Measurements from ENCODE around the gene TTC23. TPM values are rescaled to one million over a fixed set of nuclear protein-coding genes. Genes with fewer than 3 reads are reported as not detected.

The TTC23 gene
- total RNA-seq, 8 experiments from 2014 or later = 9.5 to 46.0 (median 20.8) TPM

DNA sequence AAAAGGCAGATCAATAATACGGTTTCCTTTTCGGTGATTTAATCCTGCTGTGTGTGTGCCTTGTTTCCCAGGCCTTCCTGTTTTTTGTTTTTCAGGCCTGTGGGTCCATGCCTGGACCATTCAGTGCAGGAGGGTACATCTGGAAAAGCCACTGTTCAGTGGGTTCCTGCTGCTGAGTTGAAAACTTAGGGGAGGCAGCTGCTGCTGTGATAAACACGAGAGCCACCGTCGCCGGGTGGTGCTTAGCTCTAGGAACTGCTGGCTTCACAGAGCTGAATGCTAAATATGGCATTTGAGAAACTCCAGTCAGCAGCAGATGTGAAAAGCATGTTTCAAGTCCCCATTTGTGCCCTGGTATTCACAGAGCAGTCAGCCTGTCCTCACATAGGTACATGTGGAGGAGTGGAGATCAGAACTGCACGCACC is 100.5 kb downstream of the TTC23 start:
- Histone ChIP-seq H3K4me3 (no peak overlapping the region), H3K4me1 (replicated peaks in 1 of 2) (peaks cover 5 to 8% of the 10 kb centered on the region in 2 donors), H3K27ac (no peak overlapping the region)
- in situ Hi-C loops (cut with MboI; ENCODE audit: low pct_unique_long_range_greater_than_20kb in 2 of 9, low sequenced_read_pairs in 9 of 9, unreplicated experiment in 9 of 9) = no loop called here
- ATAC-seq (replicated peaks in 6 of 8) = peak in 2 of 8 experiments; percentile 33 to 40
- WGBS, 10 experiments = 60 to 100% (median 80%) methylated on average over 1 to 6 of the region's 7 CpGs; no CpG with 5 or more reads in 4 of the 10 experiments

DNA sequence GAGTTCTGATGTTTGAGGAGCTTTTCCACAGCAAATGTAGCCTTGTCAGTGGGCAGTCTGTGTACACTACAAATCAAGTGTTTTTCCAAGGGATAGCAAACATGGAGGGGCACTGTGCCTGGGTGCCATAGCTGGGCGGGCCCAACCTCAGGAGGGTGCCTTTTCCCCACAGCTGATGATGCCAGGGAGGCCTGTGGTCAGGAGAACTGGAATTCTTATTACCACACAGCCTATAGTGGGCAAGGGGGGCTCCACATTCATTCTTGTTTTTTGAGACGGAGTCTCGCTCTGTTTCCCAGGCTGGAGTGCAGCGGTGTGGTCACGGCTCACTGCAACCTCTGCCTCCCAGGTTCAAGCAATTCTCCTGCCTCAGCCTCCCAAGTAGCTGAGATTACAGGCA is 102.7 kb downstream of the TTC23 start:
- WGBS, 10 experiments = 94 to 100% (median 100%) methylated on average over 1 to 3 of the region's 5 CpGs; no CpG with 5 or more reads in 7 of the 10 experiments
- ATAC-seq (replicated peaks in 6 of 8) = no peak
- Histone ChIP-seq H3K27ac (no peak overlapping the region), H3K4me3 (no peak overlapping the region), H3K4me1 (replicated peaks in 1 of 2) (peaks cover 22 to 25% of the 10 kb centered on the region in 2 donors)
- in situ Hi-C loops (cut with MboI; ENCODE audit: low pct_unique_long_range_greater_than_20kb in 2 of 9, low sequenced_read_pairs in 9 of 9, unreplicated experiment in 9 of 9) = no loop called here

DNA sequence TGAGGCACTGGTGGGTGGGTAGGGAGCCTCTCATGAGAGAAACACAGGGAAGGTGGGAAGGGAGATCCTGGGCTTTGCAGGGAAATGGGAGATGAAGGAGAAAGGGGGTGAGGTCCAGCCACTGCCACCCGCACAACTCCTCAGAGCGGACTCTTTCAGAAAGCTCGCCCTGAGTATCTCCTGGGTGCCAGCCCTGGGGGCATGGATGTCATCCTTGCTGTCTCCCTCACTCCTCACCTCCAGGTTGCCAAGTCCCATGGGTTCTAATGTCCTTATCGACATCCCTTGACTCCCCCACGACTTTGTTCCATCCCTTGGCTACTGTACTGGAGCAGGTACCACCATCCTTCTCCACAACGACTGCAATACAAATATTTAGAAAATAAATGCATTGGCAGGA is 103.6 kb downstream of the TTC23 start:
- H3K27ac ChIP-seq = no peak overlapping the region
- 88 to 100% (median 92%) methylated on average over 1 to 5 of the region's 6 CpGs; no CpG with 5 or more reads in 6 of the 10 experiments for WGBS, 10 experiments
- ATAC-seq (replicated peaks in 6 of 8) = no peak
- H3K4me1 ChIP-seq (replicated peaks in 1 of 2) = peaks cover 22 to 25% of the 10 kb centered on the region in 2 donors
- in situ Hi-C loops (cut with MboI; ENCODE audit: low pct_unique_long_range_greater_than_20kb in 2 of 9, low sequenced_read_pairs in 9 of 9, unreplicated experiment in 9 of 9) = no loop called here
- no peak overlapping the region for H3K4me3 ChIP-seq

DNA sequence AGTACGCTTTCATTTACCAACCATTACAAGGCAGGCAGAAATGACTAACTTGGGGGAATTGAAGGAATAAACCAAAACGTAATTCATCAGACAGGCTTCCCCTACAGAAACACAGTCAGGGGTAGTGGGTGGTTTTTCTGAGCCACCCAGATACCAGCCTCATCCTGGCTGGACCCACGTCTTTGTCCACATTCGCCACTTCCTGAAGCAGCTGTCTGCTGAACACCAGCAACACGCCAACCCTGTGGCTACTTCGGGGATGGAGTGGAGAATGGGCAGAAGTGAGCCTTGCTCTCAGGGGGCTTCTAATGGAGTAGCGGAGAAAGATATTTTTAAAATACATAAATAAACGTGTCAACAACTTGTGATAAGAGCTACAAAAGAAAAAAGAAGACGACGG is 104.4 kb downstream of the TTC23 start:
- Histone ChIP-seq H3K27ac (no peak overlapping the region), H3K4me3 (no peak overlapping the region), H3K4me1 (replicated peaks in 1 of 2) (peaks cover 22 to 25% of the 10 kb centered on the region in 2 donors)
- in situ Hi-C loops (cut with MboI; ENCODE audit: low pct_unique_long_range_greater_than_20kb in 2 of 9, low sequenced_read_pairs in 9 of 9, unreplicated experiment in 9 of 9) = no loop called here
- 76 to 100% (median 93%) methylated on average over 2 to 10 of the region's 10 CpGs; no CpG with 5 or more reads in 2 of the 10 experiments for WGBS, 10 experiments
- ATAC-seq (replicated peaks in 6 of 8) = no peak

DNA sequence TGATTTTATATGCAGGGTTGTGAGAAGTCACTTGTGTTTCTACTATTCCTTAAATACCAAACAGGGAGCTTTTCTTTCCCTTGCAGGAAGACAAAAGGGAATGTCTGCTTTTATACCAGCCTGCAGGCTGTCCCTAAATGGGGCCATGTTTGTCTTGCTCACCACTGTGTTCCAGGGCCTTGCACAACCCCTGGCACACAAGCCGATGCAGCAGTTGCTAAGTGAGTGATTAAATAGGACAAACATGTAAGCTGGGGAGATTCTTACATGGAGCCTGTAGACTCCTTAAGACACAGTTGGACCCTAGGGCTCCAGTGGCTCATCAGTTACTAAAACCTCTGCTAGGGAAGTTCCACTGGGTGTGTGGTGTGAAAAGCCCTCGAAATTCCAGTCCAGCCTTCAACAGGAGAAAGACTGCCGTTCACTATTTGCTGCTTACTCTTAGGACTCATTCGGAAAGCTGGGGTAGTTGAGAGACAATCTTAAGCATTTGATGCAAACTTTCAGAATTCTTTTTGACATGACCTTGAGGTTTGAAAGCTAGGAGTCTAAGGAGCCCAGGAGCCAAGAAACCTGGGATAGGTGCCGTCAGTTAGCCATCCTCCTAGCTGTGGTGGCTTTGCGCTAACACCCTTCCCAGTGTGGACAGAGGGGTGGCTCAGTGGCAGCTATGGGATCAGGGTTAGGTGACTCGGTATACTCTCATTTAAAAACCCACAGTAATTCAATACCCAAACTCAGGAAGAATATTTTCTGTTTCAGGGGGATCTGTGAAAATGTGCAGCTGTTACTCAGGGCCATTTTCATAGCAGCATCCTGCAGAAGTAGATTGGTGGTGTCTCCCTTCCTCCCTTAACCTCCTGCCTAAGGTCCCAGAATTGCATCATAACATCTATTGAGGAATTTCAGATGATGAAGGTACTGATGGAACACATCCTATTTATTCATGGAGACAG is 105.4 kb downstream of the TTC23 start:
- in situ Hi-C loops (cut with MboI; ENCODE audit: low pct_unique_long_range_greater_than_20kb in 2 of 9, low sequenced_read_pairs in 9 of 9, unreplicated experiment in 9 of 9) = no loop called here
- Histone ChIP-seq H3K4me3 (no peak overlapping the region), H3K4me1 (replicated peaks in 1 of 2) (peaks cover 22 to 25% of the 10 kb centered on the region in 2 donors), H3K27ac (no peak overlapping the region)
- 40 to 100% (median 84%) methylated on average over 1 to 5 of the region's 7 CpGs; no CpG with 5 or more reads in 2 of the 10 experiments for WGBS, 10 experiments
- peak in 7 of 8 experiments; percentile 34 to 95 (median 58) for ATAC-seq (replicated peaks in 6 of 8)

DNA sequence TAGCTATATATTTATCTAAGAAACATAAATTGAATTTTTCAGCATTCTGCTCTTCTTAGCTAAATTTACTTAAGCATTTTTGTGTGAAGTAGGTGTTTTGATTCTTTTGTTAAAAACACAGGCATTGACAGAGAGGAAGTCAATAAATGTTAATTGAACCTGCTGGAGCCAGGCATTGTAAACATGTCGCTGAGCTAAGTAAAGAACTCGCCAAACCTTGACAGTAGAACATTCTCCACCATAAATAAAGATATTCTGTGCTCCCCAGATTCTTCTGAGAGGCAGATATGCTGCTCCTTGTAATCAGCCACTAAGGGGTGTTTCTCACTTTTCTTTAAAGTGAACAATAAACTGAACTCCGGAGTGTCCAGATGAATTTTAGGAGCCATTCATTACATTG is 106.1 kb downstream of the TTC23 start:
- 5 to 100% (median 14%) methylated on average over 1 to 3 of the region's 3 CpGs; no CpG with 5 or more reads in 1 of the 10 experiments for whole genome bisulfite sequencing, 10 experiments
- Histone ChIP-seq H3K4me3 (no peak overlapping the region), H3K4me1 (replicated peaks in 1 of 2) (peaks cover 22 to 25% of the 10 kb centered on the region in 2 donors), H3K27ac (no peak overlapping the region)
- in situ Hi-C loops (cut with MboI; ENCODE audit: low pct_unique_long_range_greater_than_20kb in 2 of 9, low sequenced_read_pairs in 9 of 9, unreplicated experiment in 9 of 9) = no loop called here
- peak in 5 of 8 experiments; percentile 24 to 69 (median 53) for ATAC-seq (replicated peaks in 6 of 8)

DNA sequence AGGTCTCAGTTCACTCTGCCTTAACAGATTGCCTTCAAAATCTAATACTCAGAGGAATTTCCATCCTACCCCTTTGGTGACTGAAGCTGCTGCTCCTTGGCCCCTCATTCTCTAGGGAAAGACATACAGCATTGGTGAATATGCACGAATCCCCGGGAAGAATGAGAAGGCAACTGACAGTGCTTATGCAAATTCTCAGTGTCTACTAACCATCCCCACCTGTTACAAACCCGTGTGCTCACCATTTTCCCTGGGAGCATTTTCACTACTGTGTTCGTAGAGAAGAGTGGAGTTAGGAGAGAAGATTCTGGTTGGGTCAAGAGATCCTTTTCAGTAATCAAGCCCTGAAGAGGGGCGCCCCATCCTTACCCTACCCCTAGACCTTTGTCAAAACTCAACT is 106.8 kb downstream of the TTC23 start:
- peak in 6 of 8 experiments; percentile 42 to 60 (median 52) for ATAC-seq (replicated peaks in 6 of 8)
- WGBS, 10 experiments = 21 to 100% (median 50%) methylated on average over 2 to 5 of the region's 5 CpGs; no CpG with 5 or more reads in 1 of the 10 experiments
- H3K4me3 ChIP-seq = no peak overlapping the region
- peaks cover 22 to 25% of the 10 kb centered on the region in 2 donors for H3K4me1 ChIP-seq (replicated peaks in 1 of 2)
- no peak overlapping the region for H3K27ac ChIP-seq
- in situ Hi-C loops (cut with MboI; ENCODE audit: low pct_unique_long_range_greater_than_20kb in 2 of 9, low sequenced_read_pairs in 9 of 9, unreplicated experiment in 9 of 9) = no loop called here

DNA sequence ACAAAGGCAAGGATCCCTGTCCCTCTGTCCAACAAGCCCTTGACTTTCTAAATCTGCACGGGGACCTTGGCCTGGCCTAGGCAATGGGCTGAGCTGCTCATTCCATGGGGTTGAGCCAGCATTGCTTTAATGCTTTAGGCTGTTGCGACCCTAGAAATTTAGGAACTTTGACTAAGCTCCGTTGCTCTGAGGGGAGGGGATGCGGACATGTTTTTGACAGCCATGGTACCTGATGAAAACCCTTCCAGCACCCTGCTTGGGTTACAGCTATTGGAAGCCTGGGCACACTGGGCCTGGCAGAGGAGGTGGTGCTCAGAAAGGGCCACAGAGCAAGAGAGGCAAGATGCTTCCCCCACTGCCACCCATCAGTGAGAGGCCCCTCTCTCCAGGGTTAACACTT is 107.4 kb downstream of the TTC23 start:
- Histone ChIP-seq H3K27ac (no peak overlapping the region), H3K4me3 (no peak overlapping the region), H3K4me1 (replicated peaks in 1 of 2) (peaks cover 22 to 25% of the 10 kb centered on the region in 2 donors)
- ATAC-seq (replicated peaks in 6 of 8) = peak in 1 of 8 experiments; percentile 5
- in situ Hi-C loops (cut with MboI; ENCODE audit: low pct_unique_long_range_greater_than_20kb in 2 of 9, low sequenced_read_pairs in 9 of 9, unreplicated experiment in 9 of 9) = no loop called here
- 20 to 100% (median 83%) methylated on average over 1 to 4 of the region's 4 CpGs; no CpG with 5 or more reads in 3 of the 10 experiments for WGBS, 10 experiments

DNA sequence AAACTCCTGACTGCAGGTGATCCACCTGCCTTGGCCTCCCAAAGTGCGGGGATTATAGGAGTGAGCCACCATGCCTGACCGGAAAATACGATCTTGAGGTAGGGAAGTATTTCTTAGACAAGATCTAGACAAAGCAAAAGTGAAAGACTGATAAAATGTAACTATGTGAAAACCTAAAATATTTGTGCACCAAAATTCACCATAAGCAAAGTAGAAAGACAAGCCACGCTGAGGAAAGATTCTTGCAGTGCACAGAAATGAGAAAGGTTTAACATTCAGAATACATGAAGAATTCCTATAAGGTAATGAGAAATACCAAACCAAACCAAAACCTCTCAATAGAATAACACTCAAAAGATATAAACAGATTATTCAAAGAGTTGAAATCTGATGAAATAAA is 108.8 kb downstream of the TTC23 start:
- no peak overlapping the region for H3K27ac ChIP-seq
- WGBS, 10 experiments = 89 to 100% (median 100%) methylated on average over 1 to 4 of the region's 4 CpGs
- in situ Hi-C loops (cut with MboI; ENCODE audit: low pct_unique_long_range_greater_than_20kb in 2 of 9, low sequenced_read_pairs in 9 of 9, unreplicated experiment in 9 of 9) = no loop called here

DNA sequence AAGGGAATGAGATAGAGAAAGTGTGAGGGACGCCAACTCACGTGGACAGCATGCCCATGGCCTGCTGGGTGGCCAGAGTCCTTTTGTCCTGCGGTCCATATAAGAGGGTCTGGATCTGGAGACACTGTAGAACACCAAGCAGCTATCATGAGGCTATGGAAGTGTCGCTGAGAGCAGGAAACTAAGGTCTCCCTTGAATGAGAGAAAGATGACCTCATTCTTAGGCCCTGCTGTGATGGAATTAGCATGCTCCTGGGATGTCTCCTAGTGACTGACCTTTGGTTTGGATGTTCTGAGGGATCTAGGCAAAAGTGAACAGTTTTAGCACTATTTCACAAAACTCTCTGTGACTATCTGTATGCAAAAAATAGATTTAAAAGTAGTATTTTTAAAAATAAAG is 110.1 kb downstream of the TTC23 start:
- 60 to 100% (median 89%) methylated on average over 1 to 4 of the region's 4 CpGs; no CpG with 5 or more reads in 3 of the 10 experiments for WGBS, 10 experiments
- peak in 1 of 8 experiments; percentile 12 for ATAC-seq (replicated peaks in 6 of 8)
- no peak overlapping the region for H3K4me3 ChIP-seq
- in situ Hi-C loops (cut with MboI; ENCODE audit: low pct_unique_long_range_greater_than_20kb in 2 of 9, low sequenced_read_pairs in 9 of 9, unreplicated experiment in 9 of 9) = no loop called here
- no peak overlapping the region for H3K27ac ChIP-seq
- H3K4me1 ChIP-seq (replicated peaks in 1 of 2) = peaks cover 21 to 25% of the 10 kb centered on the region in 2 donors

More for the DNA sequence above, 108.8 kb downstream of the TTC23 start:
- Histone ChIP-seq H3K4me3 (no peak overlapping the region), H3K4me1 (replicated peaks in 1 of 2) (peaks cover 22 to 25% of the 10 kb centered on the region in 2 donors)
- ATAC-seq (replicated peaks in 6 of 8) = no peak

DNA sequence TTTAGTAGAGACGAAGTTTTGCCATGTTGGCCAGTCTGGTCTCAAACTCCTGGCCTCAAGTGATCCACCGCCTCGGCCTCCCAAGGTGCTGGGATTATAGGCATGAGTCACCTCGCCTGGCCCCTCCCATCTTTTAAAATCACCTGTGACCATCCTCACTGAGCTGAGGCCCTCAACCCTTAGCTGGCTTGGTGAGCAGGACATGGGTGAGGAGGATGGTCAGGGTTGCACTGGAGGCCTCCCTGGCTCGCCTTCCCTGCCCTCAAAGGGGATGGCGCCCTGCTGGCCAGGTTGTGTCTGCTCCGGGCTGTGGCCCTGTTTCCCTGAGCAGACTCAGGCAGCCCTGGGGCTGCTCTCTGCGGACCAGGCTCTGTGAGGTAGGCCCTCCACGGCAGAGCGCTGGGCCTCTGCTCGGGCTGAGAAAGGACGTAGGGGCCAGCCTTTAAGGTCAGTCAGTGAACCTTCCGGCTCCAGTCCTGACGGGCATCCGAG is 110.8 kb downstream of the TTC23 start:
- WGBS, 10 experiments = 60 to 100% (median 93%) methylated on average over 1 to 9 of the region's 15 CpGs; no CpG with 5 or more reads in 3 of the 10 experiments
- H3K4me3 ChIP-seq = no peak overlapping the region
- peaks cover 14 to 18% of the 10 kb centered on the region in 2 donors for H3K4me1 ChIP-seq (replicated peaks in 1 of 2)
- no peak overlapping the region for H3K27ac ChIP-seq
- ATAC-seq (replicated peaks in 6 of 8) = no peak
- in situ Hi-C loops (cut with MboI; ENCODE audit: low pct_unique_long_range_greater_than_20kb in 2 of 9, low sequenced_read_pairs in 9 of 9, unreplicated experiment in 9 of 9) = no loop called here

DNA sequence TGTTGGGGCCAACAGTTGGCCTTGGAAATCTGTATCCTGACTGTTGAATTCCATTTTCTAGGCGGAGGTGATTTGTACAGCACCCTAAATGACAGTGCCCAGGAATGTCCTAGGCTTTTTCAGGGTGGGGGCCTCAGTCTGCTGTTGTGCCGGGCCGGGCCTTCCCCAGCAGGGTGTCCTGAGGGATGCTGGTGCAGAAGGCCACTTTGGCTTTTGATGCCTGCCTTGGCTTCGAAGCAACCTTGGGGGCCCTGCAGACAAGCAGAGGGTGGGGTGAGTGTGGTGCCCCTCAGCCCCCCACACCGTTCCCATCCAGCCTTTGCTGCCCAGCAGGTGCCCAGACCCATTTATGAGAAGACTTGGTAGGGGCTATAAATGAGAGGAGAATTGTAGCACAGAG is 111.5 kb downstream of the TTC23 start:
- H3K4me1 ChIP-seq (replicated peaks in 1 of 2) = peaks cover 7 to 13% of the 10 kb centered on the region in 2 donors
- 0 to 100% (median 83%) methylated on average over 1 to 3 of the region's 5 CpGs; no CpG with 5 or more reads in 4 of the 10 experiments for WGBS, 10 experiments
- H3K27ac ChIP-seq = no peak overlapping the region
- in situ Hi-C loops (cut with MboI; ENCODE audit: low pct_unique_long_range_greater_than_20kb in 2 of 9, low sequenced_read_pairs in 9 of 9, unreplicated experiment in 9 of 9) = no loop called here
- no peak overlapping the region for H3K4me3 ChIP-seq
- no peak for ATAC-seq (replicated peaks in 6 of 8)

DNA sequence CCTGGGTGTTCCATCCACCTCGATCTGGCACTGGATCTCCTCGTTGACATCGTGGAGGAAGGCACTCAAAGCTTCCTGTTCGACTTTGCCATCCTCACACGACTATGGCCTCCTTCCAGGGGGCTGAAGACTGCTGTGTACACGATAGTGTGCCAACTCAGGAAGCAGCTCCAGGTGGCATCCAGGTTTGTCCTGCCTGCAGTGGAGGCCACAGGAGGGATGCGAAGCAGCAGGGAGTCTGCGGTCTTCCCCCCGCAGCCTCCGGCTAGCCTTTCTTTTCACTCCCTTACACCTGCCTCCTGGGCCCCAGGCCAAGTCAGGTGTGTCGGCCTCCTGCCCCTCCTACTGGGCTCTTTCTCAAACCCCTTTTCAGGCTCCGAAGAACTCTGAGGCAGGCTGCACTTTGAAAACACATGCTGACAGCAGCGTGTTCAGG is 112.3 kb downstream of the TTC23 start:
- Histone ChIP-seq H3K4me3 (no peak overlapping the region), H3K27ac (no peak overlapping the region), H3K4me1 (replicated peaks in 1 of 2) (peaks cover 0 to 7% of the 10 kb centered on the region in 2 donors)
- WGBS, 10 experiments = 67 to 100% (median 87%) methylated on average over 1 to 10 of the region's 13 CpGs; no CpG with 5 or more reads in 1 of the 10 experiments
- no peak for ATAC-seq (replicated peaks in 6 of 8)
- in situ Hi-C loops (cut with MboI; ENCODE audit: low pct_unique_long_range_greater_than_20kb in 2 of 9, low sequenced_read_pairs in 9 of 9, unreplicated experiment in 9 of 9) = no loop called here
